Measurements from ENCODE around the gene C6orf15. TPM values are rescaled to one million over a fixed set of nuclear protein-coding genes. Genes with fewer than 3 reads are reported as not detected.

C6orf15 gene
- total RNA-seq, 1 experiment from 2014 or later: not detected

Other genes starting within 250 kb of the C6orf15 start
- gene DDR1, start 228.1 kb downstream of the C6orf15 start, total RNA-seq (2021; ENCODE audit: unreplicated experiment): 95.2 TPM
- 27.5 TPM for gene GTF2H4, start 204.4 kb downstream of the C6orf15 start, total RNA-seq (2021; ENCODE audit: unreplicated experiment)
- gene VARS2, start 198.3 kb downstream of the C6orf15 start, total RNA-seq (2021; ENCODE audit: unreplicated experiment): 42.7 TPM
- gene SFTA2, start 180.4 kb downstream of the C6orf15 start, total RNA-seq (2021; ENCODE audit: unreplicated experiment): not detected
- not detected for gene MUCL3, start 171.6 kb downstream of the C6orf15 start, total RNA-seq (2021; ENCODE audit: unreplicated experiment)
- gene MUC21, start 128.9 kb downstream of the C6orf15 start, total RNA-seq (2021; ENCODE audit: unreplicated experiment): not detected
- gene MUC22, start 102.1 kb downstream of the C6orf15 start, total RNA-seq (2021; ENCODE audit: unreplicated experiment): not detected
- gene PSORS1C1, start 2.2 kb upstream of the C6orf15 start, total RNA-seq (2021; ENCODE audit: unreplicated experiment): 2.9 TPM
- gene CDSN, start 7.9 kb upstream of the C6orf15 start, total RNA-seq (2021; ENCODE audit: unreplicated experiment): not detected
- not detected for gene PSORS1C2, start 26.5 kb upstream of the C6orf15 start, total RNA-seq (2021; ENCODE audit: unreplicated experiment)
- 37.1 TPM for gene CCHCR1, start 45.2 kb upstream of the C6orf15 start, total RNA-seq (2021; ENCODE audit: unreplicated experiment)
- 21.4 TPM for gene TCF19, start 46.0 kb upstream of the C6orf15 start, total RNA-seq (2021; ENCODE audit: unreplicated experiment)
- 1.1 TPM for gene POU5F1, start 58.1 kb upstream of the C6orf15 start, total RNA-seq (2021; ENCODE audit: unreplicated experiment)
- 170 TPM for gene HLA-C, start 159.5 kb upstream of the C6orf15 start, total RNA-seq (2021; ENCODE audit: unreplicated experiment)
- 191 TPM for gene HLA-B, start 244.6 kb upstream of the C6orf15 start, total RNA-seq (2021; ENCODE audit: unreplicated experiment)